ENCODE measurements around the gene MPV17L2. TPM values are rescaled to one million over a fixed set of nuclear protein-coding genes. Genes with fewer than 3 reads are reported as not detected.
A peak's percentile ranks its signal among the peaks of the same experiment; 100 is the strongest.

The MPV17L2 gene
- total RNA-seq, 4 donors from 2014 or later: 18.1 to 38.9 (median 33.0) TPM

DNA sequence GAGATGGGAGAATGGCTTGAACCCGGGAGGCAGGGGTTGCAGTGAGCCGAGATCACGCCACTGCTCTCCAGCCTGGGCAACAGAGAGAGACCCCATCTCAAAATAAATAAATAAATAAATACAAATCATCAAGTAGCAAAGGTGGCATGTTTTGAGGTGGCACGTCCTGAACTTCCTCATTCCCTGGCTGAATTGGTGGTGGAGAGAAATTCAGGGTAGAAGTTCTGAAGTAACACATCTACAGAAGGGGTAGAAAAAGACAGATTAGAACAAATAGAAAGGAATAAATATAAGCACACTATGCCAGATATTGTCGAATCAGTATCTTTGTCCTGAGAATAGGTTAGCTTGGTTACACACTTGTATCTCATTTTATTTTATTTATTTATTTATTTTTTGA, 13.1 kb upstream of the MPV17L2 start:
- DNase-seq: no peak
- Histone ChIP-seq H3K36me3 (no peaks in the 10 kb centered on the region), H3K4me1 (no peaks in the 10 kb centered on the region), H3K27me3 (peaks cover 0 to 3% (median 0%) of the 10 kb centered on the region in 3 donors), H3K9me3 (no peaks in the 10 kb centered on the region), H3K4me3 (no peak overlapping the region), H3K27ac (no peak overlapping the region)
- in situ Hi-C loops (cut with MboI; ENCODE audit: low sequenced_read_pairs in 4 of 4) (no loop called here), intact Hi-C loops (cut with DNase I; ENCODE audit: low total_unique reads) (no loop called here)
- TF ChIP-seq, protein P1, sequence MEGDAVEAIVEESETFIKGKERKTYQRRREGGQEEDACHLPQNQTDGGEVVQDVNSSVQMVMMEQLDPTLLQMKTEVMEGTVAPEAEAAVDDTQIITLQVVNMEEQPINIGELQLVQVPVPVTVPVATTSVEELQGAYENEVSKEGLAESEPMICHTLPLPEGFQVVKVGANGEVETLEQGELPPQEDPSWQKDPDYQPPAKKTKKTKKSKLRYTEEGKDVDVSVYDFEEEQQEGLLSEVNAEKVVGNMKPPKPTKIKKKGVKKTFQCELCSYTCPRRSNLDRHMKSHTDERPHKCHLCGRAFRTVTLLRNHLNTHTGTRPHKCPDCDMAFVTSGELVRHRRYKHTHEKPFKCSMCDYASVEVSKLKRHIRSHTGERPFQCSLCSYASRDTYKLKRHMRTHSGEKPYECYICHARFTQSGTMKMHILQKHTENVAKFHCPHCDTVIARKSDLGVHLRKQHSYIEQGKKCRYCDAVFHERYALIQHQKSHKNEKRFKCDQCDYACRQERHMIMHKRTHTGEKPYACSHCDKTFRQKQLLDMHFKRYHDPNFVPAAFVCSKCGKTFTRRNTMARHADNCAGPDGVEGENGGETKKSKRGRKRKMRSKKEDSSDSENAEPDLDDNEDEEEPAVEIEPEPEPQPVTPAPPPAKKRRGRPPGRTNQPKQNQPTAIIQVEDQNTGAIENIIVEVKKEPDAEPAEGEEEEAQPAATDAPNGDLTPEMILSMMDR (IDR thresholded peaks at IDR 0.05 in 4 of 5, conservative IDR thresholded peaks at IDR 0.05 in 1 of 5): no peak
- TF ChIP-seq POLR2A (IDR thresholded peaks at IDR 0.05): no peak
- no peak for ATAC-seq

DNA sequence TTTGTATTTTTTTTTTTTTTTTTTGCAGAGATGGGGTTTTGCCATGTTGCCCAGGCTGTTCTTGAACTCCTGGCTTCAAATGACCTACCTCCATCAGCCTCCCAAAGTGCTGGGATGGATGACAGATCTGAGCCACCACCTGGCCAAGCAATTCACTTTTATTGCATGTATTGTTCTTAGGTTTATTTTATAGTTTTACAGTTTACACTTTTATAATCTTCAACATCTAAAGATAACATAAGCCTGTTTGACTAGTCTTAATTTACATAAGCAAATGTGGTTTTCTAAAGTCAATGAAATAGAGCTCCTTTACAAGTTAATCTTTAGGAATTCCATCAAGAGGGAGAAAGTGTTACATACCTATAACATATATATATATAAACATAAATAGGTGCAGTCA, 9.5 kb upstream of the MPV17L2 start:
- Histone ChIP-seq H3K4me3 (no peak overlapping the region), H3K4me1 (no peaks in the 10 kb centered on the region), H3K27ac (no peak overlapping the region), H3K27me3 (no peaks in the 10 kb centered on the region), H3K9me3 (no peaks in the 10 kb centered on the region), H3K36me3 (no peaks in the 10 kb centered on the region)
- TF ChIP-seq, protein P1 (IDR thresholded peaks at IDR 0.05 in 4 of 5, conservative IDR thresholded peaks at IDR 0.05 in 1 of 5): no peak
- no peak for TF ChIP-seq POLR2A (IDR thresholded peaks at IDR 0.05)
- in situ Hi-C loops (cut with MboI; ENCODE audit: low sequenced_read_pairs in 4 of 4) (no loop called here), intact Hi-C loops (cut with DNase I; ENCODE audit: low total_unique reads) (no loop called here)
- no peak for DNase-seq
- ATAC-seq: no peak

DNA sequence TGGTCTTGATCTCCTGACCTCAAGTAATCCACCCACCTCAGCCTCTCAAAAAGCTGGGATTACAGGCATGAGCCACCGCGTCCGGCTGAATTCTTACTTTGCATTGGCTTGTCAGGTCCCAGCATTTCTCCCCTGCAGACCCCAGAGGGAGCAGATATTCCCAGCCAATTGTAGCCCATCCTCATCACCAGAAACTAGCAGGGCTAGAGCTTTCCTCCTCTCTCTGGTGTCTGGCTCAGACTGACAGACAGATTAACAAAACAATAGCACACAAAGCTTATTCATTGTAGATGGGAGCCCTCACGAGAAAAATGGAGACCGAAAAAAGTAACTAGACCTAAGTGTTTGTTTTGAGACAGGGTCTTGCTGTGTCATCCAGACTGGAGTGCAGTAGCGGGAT, 7.5 kb upstream of the MPV17L2 start:
- Histone ChIP-seq H3K36me3 (no peaks in the 10 kb centered on the region), H3K9me3 (no peaks in the 10 kb centered on the region), H3K4me3 (no peak overlapping the region), H3K27me3 (no peaks in the 10 kb centered on the region), H3K4me1 (no peaks in the 10 kb centered on the region), H3K27ac (no peak overlapping the region)
- TF ChIP-seq POLR2A (IDR thresholded peaks at IDR 0.05): no peak
- TF ChIP-seq, protein P1 (IDR thresholded peaks at IDR 0.05 in 4 of 5, conservative IDR thresholded peaks at IDR 0.05 in 1 of 5): no peak
- in situ Hi-C loops (cut with MboI; ENCODE audit: low sequenced_read_pairs in 4 of 4) (no loop called here), intact Hi-C loops (cut with DNase I; ENCODE audit: low total_unique reads) (no loop called here)
- ATAC-seq (no peak), DNase-seq (no peak)

- peak overlapping the region in 1 of 4 donors; percentile 94 for H3K27ac ChIP-seq
- no peaks in the 10 kb centered on the region for H3K36me3 ChIP-seq
- no peaks in the 10 kb centered on the region for H3K9me3 ChIP-seq
- no peaks in the 10 kb centered on the region for H3K27me3 ChIP-seq
- H3K4me3 ChIP-seq: no peak overlapping the region
- intact Hi-C loops (cut with DNase I; ENCODE audit: low total_unique reads) (no loop called here), in situ Hi-C loops (cut with MboI; ENCODE audit: low sequenced_read_pairs in 4 of 4) (loop anchor here in 1 of 4 donors (10.0 kb wide), 1 partner anchor 135 kb away; the partner anchor contains the start of gene LSM4)
- no peak for ATAC-seq
- peaks cover 11 to 14% of the 10 kb centered on the region in 2 donors for H3K4me1 ChIP-seq
- TF ChIP-seq POLR2A (IDR thresholded peaks at IDR 0.05): no peak
- TF ChIP-seq, protein P1 (IDR thresholded peaks at IDR 0.05 in 4 of 5, conservative IDR thresholded peaks at IDR 0.05 in 1 of 5): no peak
- DNase-seq: no peak
These were observed 2.7 kb upstream of the MPV17L2 start for GRCh38 chr19:18190278-18190677.

DNA sequence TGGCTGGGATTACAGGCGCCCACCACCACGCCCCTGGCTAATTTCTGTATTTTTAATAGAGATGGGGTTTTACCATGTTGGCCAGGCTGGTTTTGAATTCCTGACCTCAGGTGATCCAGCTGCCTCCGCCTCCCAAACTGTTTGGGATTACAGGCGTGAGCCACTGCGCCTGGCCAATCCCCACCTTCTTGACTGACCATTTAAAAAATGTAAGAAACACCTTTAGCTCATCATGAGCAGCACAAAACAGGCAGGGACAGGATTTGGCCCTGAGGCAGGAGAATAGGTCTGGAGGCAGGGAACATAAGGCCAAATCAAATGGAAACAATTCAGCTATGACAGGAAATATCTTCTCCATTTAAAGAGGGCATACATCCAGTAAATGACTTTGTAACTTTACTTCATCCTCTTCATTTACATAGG, 1.4 kb upstream of the MPV17L2 start:
- Histone ChIP-seq H3K9me3 (no peaks in the 10 kb centered on the region), H3K4me3 (peak overlapping the region; percentile 58 to 75 (median 66)), H3K27ac (peak overlapping the region; percentile 85 to 95 (median 94)), H3K27me3 (no peaks in the 10 kb centered on the region), H3K4me1 (peaks cover 11 to 14% of the 10 kb centered on the region in 2 donors), H3K36me3 (peaks cover 0 to 8% of the 10 kb centered on the region in 2 donors)
- in situ Hi-C loops (cut with MboI; ENCODE audit: low sequenced_read_pairs in 4 of 4) (loop anchor here in 1 of 4 donors (10.0 kb wide), 1 partner anchor 133 kb away; the partner anchor contains the start of gene LSM4), intact Hi-C loops (cut with DNase I; ENCODE audit: low total_unique reads) (loop anchor here (1.0 to 2.0 kb wide), 5 partner anchors 31 to 132 kb away; partner anchors contain the start of genes LSM4 and PIK3R2)
- TF ChIP-seq, protein P1 (IDR thresholded peaks at IDR 0.05 in 4 of 5, conservative IDR thresholded peaks at IDR 0.05 in 1 of 5): peak in 1 of 5 experiments; percentile 18
- no peak for TF ChIP-seq POLR2A (IDR thresholded peaks at IDR 0.05)
- ATAC-seq: no peak
- DNase-seq: no peak
